GM12874 (cell line): ENCODE measurements around the gene LANCL2.

ENCODE experiments used
- CTCF ChIP-seq: IDR thresholded peaks from 2 replicates; pipeline ENCODE4 v1.5.1; 2011; ENCODE audit warnings: low read depth, mild to moderate bottlenecking, control low read depth, low read length, moderate library complexity; ENCODE audit not compliant: insufficient read depth

The LANCL2 gene

GRCh38 chr7:55365205-55365674, at the start of gene LANCL2:
LANCL2 (plus strand) TSS chr7:55365337; CDS start chr7:55366026, 689 bp downstream.
- no peak for TF ChIP-seq CTCF

- no peak for TF ChIP-seq CTCF
Observed at GRCh38 chr7:55325371-55325792, 39.8 kb upstream of the LANCL2 start.

GRCh38 chr7:55326081-55326835, 38.9 kb upstream of the LANCL2 start:
- no peak for TF ChIP-seq CTCF

- TF ChIP-seq CTCF, result no peak
Observed at GRCh38 chr7:55326945-55327626, 38.1 kb upstream of the LANCL2 start.

- TF ChIP-seq CTCF, result no peak
Observed at GRCh38 chr7:55335151-55335550, 30.0 kb upstream of the LANCL2 start.

- TF ChIP-seq CTCF, result no peak
Observed at GRCh38 chr7:55335786-55336185, 29.4 kb upstream of the LANCL2 start.

GRCh38 chr7:55336540-55336939, 28.6 kb upstream of the LANCL2 start:
- TF ChIP-seq CTCF, result no peak
